Caco-2 (cell line): ENCODE data around the gene CLIC4. TPM values are rescaled to one million over a fixed set of nuclear protein-coding genes. Genes with fewer than 3 reads are reported as not detected.

Experiments
- BruUV-seq: library from RNA; stranded (reverse); fragments of 400-500 nt; replicated peaks from 2 replicates; lab custom pipeline; 2021; lab: Mats Ljungman, UMichigan
- CTCF ChIA-PET: fragments of 300-600 bp; sonication (Branson Sonifier 250); formaldehyde crosslinking; loops from one replicate; lab custom pipeline; 2022; ENCODE audit warnings: antibody characterized with exemption; lab: Charles Lee
- POLR2A ChIA-PET: fragments of 300-600 bp; sonication (Branson Sonifier 250); formaldehyde crosslinking; loops from one replicate; lab custom pipeline; 2022; ENCODE audit warnings: antibody characterized with exemption; lab: Charles Lee
- DNase-seq, 2 experiments: peaks; one replicate each; pipeline versions ENCODE4 v3.0.0 to v3.0.0-alpha.2; 2020 to 2022
- H3K27me3 ChIP-seq: replicated peaks from 2 replicates; pipeline ENCODE4 v1.6.0; 2011; ENCODE audit warnings: low read length; ENCODE audit not compliant: control insufficient read depth, insufficient read depth
- H3K36me3 ChIP-seq: 2 replicates; pipeline ENCODE4 v1.5.1; 2011; ENCODE audit warnings: low read length; ENCODE audit not compliant: control insufficient read depth, insufficient read depth
- H3K4me1 ChIP-seq: fragments of 250-450 bp; sonication (Bioruptor Pico); 2 replicates; pipeline ENCODE4 v1.5.1; 2020; ENCODE audit warnings: mild to moderate bottlenecking
- H3K4me3 ChIP-seq: 2 replicates; pipeline ENCODE4 v1.5.1; 2011; ENCODE audit warnings: low read depth, mild to moderate bottlenecking, control low read depth, low read length
- H3K9me3 ChIP-seq: fragments of 250-450 bp; sonication (Bioruptor Pico); 2 replicates; pipeline ENCODE4 v1.5.1; 2020; ENCODE audit warnings: mild to moderate bottlenecking, moderate library complexity
- H3K27ac Mint-ChIP-seq: one replicate; pipeline ENCODE4 v1.8.0; 2022; ENCODE audit warnings: mixed read lengths; ENCODE audit not compliant: unreplicated experiment
- H3K27me3 Mint-ChIP-seq: one replicate; pipeline ENCODE4 v1.8.0; 2022; ENCODE audit warnings: mixed read lengths; ENCODE audit not compliant: insufficient read depth, unreplicated experiment
- H3K36me3 Mint-ChIP-seq: one replicate; pipeline ENCODE4 v1.8.0; 2022; ENCODE audit warnings: mild to moderate bottlenecking, mixed read lengths; ENCODE audit not compliant: insufficient read depth, unreplicated experiment
- H3K4me1 Mint-ChIP-seq: one replicate; pipeline ENCODE4 v1.8.0; 2022; ENCODE audit warnings: low read depth, mixed read lengths; ENCODE audit not compliant: unreplicated experiment
- H3K4me3 Mint-ChIP-seq: one replicate; pipeline ENCODE4 v1.8.0; 2022; ENCODE audit warnings: mild to moderate bottlenecking, moderate library complexity, mixed read lengths; ENCODE audit not compliant: unreplicated experiment
- H3K9me3 Mint-ChIP-seq: one replicate; pipeline ENCODE4 v1.8.0; 2022; ENCODE audit warnings: mixed read lengths; ENCODE audit not compliant: unreplicated experiment
- intact Hi-C: fragments of 100-400 bp; cut with micrococcal nuclease; formaldehyde crosslinking; loops from one replicate; pipeline ENCODE4 v1.10.0; 2022; ENCODE audit not compliant: unreplicated experiment
- total RNA-seq: library from RNA; stranded (reverse); gene quantifications from 2 replicates; pipeline ENCODE4 v1.2.3, GENCODE V29; 2022
- TF ChIP-seq, protein P1 (sequence below), 2 experiments: fragments of 200-600 bp in 1 of 2; IDR thresholded peaks; 1 replicate in 1 of 2; 2 replicates in 1 of 2; pipeline versions ENCODE4 v1.5.1 to v1.8.0; 2011 to 2022; ENCODE audit warnings: antibody characterized with exemption in 1 of 2, control low read depth in 1 of 2, inconsistent platforms in 1 of 2, low read depth in 1 of 2, low read length in 1 of 2, mild to moderate bottlenecking in 1 of 2, moderate library complexity in 1 of 2; ENCODE audit not compliant: insufficient read depth in 1 of 2, severe bottlenecking in 1 of 2, unreplicated experiment in 1 of 2

Gene CLIC4
- total RNA-seq, 1 experiment from 2014 or later: 140 TPM

DNA sequence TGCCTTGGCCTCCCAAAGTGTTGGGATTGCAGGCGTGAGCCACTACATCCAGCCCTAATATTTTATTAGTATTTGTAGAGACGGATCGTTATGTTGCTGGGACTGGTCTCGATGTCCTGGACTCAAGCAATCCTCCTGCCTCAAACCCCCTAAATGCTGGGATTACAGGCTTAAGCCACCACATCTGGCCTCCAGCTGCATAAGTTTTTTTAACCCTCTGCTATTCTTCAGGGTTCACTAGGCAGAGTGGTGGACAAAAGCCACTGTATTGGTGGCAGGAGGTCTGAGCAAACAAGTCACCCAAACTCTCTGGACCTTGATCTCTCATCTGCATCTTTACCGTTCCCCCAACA, 10.1 kb upstream of the CLIC4 start:
- TF ChIP-seq, protein P1, sequence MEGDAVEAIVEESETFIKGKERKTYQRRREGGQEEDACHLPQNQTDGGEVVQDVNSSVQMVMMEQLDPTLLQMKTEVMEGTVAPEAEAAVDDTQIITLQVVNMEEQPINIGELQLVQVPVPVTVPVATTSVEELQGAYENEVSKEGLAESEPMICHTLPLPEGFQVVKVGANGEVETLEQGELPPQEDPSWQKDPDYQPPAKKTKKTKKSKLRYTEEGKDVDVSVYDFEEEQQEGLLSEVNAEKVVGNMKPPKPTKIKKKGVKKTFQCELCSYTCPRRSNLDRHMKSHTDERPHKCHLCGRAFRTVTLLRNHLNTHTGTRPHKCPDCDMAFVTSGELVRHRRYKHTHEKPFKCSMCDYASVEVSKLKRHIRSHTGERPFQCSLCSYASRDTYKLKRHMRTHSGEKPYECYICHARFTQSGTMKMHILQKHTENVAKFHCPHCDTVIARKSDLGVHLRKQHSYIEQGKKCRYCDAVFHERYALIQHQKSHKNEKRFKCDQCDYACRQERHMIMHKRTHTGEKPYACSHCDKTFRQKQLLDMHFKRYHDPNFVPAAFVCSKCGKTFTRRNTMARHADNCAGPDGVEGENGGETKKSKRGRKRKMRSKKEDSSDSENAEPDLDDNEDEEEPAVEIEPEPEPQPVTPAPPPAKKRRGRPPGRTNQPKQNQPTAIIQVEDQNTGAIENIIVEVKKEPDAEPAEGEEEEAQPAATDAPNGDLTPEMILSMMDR (IDR thresholded peaks at IDR 0.05; ENCODE audit: insufficient read depth in 1 of 2, low read depth in 1 of 2, low read length in 1 of 2, severe bottlenecking in 1 of 2, unreplicated experiment in 1 of 2): no peak
- intact Hi-C loops: no loop called here
- no peaks in the 10 kb centered on the region for H3K9me3 ChIP-seq
- Mint-ChIP-seq H3K4me1 (peaks cover 13% of the 10 kb centered on the region), H3K27ac (peak overlapping the region; percentile 40), H3K4me3 (peak overlapping the region; percentile 6), H3K27me3 (no peaks in the 10 kb centered on the region), H3K36me3 (no peaks in the 10 kb centered on the region), H3K9me3 (no peaks in the 10 kb centered on the region)
- H3K4me3 ChIP-seq: no peak overlapping the region
- POLR2A ChIA-PET: no interaction called here
- peaks cover 15% of the 10 kb centered on the region for H3K4me1 ChIP-seq
- DNase-seq: peak in 1 of 2 experiments; percentile 44
- no peaks in the 10 kb centered on the region for H3K27me3 ChIP-seq
- BruUV-seq: no TSS peak
- CTCF ChIA-PET: no interaction called here
- no peaks in the 10 kb centered on the region for H3K36me3 ChIP-seq

DNA sequence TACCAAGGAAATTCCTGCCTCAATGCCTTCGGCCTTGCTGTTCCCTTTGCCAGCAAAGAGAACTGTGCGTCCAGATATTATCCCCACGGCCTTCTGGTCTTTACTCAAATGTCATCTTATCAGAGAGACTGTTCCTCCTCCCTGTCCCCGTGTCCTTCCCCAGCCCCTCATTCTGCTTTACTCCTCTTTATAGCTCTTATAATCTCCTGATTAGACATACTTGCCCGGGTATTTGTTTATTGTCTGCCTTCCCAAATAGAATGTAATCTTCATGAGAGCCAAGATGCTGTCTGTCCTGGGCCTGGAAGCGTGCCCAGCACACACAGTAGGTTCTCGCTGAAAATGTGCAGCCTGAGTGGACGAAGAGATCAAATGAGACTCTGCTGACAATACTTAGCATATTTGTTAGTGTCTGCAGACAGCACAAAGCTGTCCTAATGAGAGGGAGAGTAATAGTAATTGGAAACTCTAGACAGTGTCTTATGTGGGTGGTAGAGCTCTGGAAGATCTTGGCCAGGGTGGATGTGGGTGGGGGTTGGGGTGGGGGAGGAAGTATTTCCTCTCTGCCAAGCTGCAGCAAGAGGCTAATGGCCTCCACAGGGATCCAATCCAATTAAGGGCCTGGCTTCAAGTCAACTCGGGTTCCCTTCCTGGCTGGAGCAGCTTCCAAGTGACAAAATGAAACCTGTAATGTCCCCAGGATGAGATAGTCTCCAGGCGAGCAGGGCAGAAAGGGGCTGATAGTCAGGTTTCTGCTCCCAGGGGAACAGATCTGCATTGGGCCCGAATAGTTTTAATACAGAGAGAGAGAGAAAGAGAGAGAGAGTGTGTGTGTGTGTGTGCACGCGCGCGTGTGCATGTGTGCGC, 9.5 kb upstream of the CLIC4 start:
- peak overlapping the region; percentile 40 for H3K27ac Mint-ChIP-seq
- POLR2A ChIA-PET: no interaction called here

DNA sequence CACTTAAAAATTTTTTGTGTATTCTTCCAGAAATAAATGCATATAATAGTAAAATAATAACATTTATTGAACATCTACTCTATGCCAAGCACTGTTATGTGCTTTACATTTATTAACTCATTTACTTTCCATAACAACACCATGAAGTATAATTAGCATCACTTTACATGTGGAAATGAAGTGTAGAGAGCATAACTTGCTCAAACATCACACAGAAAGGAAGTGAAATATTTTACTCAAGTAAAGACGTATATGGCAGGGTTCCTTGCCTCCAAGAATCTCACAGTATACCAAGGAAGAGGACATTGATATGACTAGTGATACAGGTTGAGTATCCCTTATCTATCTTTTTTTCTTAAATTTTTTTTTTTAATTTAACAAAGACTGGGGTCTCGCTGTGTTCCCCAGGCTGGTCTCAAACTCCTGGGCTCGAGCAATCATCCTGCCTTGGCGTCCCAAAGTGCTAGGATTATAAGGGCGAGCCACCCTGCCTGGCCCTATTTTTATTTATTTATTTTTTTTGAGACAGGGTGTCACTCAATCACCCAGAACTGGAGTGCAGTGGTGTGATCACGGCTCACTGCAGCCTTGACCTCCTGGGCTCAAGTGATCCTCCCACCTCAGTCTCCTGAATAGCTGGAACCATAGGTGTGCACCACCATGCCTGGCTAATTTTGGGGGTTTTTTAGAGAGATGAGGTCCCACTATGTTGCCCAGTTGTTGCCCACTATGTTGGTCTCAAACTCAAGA, 7.7 kb upstream of the CLIC4 start:
- Histone ChIP-seq H3K4me1 (peaks cover 18% of the 10 kb centered on the region), H3K9me3 (no peaks in the 10 kb centered on the region), H3K27me3 (no peaks in the 10 kb centered on the region), H3K4me3 (no peak overlapping the region), H3K36me3 (no peaks in the 10 kb centered on the region)
- CTCF ChIA-PET: no interaction called here
- TF ChIP-seq, protein P1 (IDR thresholded peaks at IDR 0.05; ENCODE audit: insufficient read depth in 1 of 2, low read depth in 1 of 2, low read length in 1 of 2, severe bottlenecking in 1 of 2, unreplicated experiment in 1 of 2): no peak
- Mint-ChIP-seq H3K9me3 (no peaks in the 10 kb centered on the region), H3K36me3 (no peaks in the 10 kb centered on the region), H3K27ac (no peak overlapping the region), H3K4me3 (no peak overlapping the region), H3K27me3 (no peaks in the 10 kb centered on the region), H3K4me1 (peaks cover 27% of the 10 kb centered on the region)
- POLR2A ChIA-PET: no interaction called here
- DNase-seq: no peak
- BruUV-seq: no TSS peak
- intact Hi-C loops: no loop called here

More for the DNA sequence above, 9.5 kb upstream of the CLIC4 start:
- Mint-ChIP-seq H3K4me1 (peaks cover 13% of the 10 kb centered on the region), H3K9me3 (no peaks in the 10 kb centered on the region), H3K27me3 (no peaks in the 10 kb centered on the region), H3K4me3 (peak overlapping the region; percentile 6), H3K36me3 (no peaks in the 10 kb centered on the region)
- Histone ChIP-seq H3K27me3 (no peaks in the 10 kb centered on the region), H3K4me1 (peaks cover 15% of the 10 kb centered on the region), H3K36me3 (no peaks in the 10 kb centered on the region), H3K9me3 (no peaks in the 10 kb centered on the region), H3K4me3 (no peak overlapping the region)
- CTCF ChIA-PET: interaction anchor here (0.9 kb wide), 1 partner anchor 47 kb away, joined by 3 read pairs; no protein-coding TSS in a partner anchor
- intact Hi-C loops: no loop called here
- peak in 1 of 2 experiments; percentile 34 for DNase-seq
- TF ChIP-seq, protein P1 (IDR thresholded peaks at IDR 0.05; ENCODE audit: insufficient read depth in 1 of 2, low read depth in 1 of 2, low read length in 1 of 2, severe bottlenecking in 1 of 2, unreplicated experiment in 1 of 2): no peak
- no TSS peak for BruUV-seq
